Gastroesophageal sphincter (tissue), 4 donors: Measurements from ENCODE around the gene UXS1. TPM values are rescaled to one million over a fixed set of nuclear protein-coding genes. Genes with fewer than 3 reads are reported as not detected.

Experiments used
- ATAC-seq: fragments of 150-250 bp; one replicate; pipeline ENCODE4 v1.9.1; 2016; ENCODE audit warnings: mild to moderate bottlenecking, moderate library complexity
- H3K27ac ChIP-seq, 4 donors: fragments of 200-600 bp; sonication (generic) in 3 of 4; 1 replicate in 3 of 4; 2 replicates in 1 of 4; pipeline ENCODE4 v1.5.1; 2016 to 2019
- H3K27me3 ChIP-seq: fragments of 200-600 bp; sonication (generic); one replicate; pipeline ENCODE4 v1.5.1; 2019
- H3K36me3 ChIP-seq, 2 donors: fragments of 200-600 bp; sonication (generic); one replicate each; pipeline ENCODE4 v1.5.1; 2019; ENCODE audit warnings: control low read depth in 1 of 2
- H3K4me1 ChIP-seq, 3 donors: fragments of 200-600 bp; sonication (generic); 1 replicate in 2 of 3; 2 replicates in 1 of 3; pipeline ENCODE4 v1.5.1; 2016 to 2019; ENCODE audit warnings: control low read depth in 2 of 3
- H3K4me3 ChIP-seq, 2 donors: fragments of 200-600 bp; sonication (generic); one replicate each; pipeline ENCODE4 v1.5.1; 2019; ENCODE audit warnings: mild to moderate bottlenecking in 1 of 2, moderate library complexity in 1 of 2
- H3K9me3 ChIP-seq, 3 donors: fragments of 200-600 bp; sonication (generic); one replicate each; pipeline ENCODE4 v1.5.1; 2017 to 2019; ENCODE audit warnings: control low read depth in 2 of 3
- CTCF ChIP-seq, 4 experiments: fragments of 200-600 bp in 2 of 4; fragments of 450-650 bp in 2 of 4; sonication (generic) in 1 of 4; IDR thresholded peaks; one replicate each; pipeline ENCODE4 v1.5.1; 2017 to 2019; ENCODE audit warnings: antibody characterized with exemption in 4 of 4, mild to moderate bottlenecking in 2 of 4, moderate library complexity in 2 of 4
- EP300 ChIP-seq: sonication (generic); formaldehyde crosslinking; IDR thresholded peaks from one replicate; pipeline ENCODE4 v1.6.1; 2017; ENCODE audit warnings: antibody characterized with exemption, mild to moderate bottlenecking
- POLR2A ChIP-seq, 2 donors: fragments of 450-650 bp; IDR thresholded peaks; one replicate each; pipeline ENCODE4 v1.6.1; 2017; ENCODE audit warnings: antibody characterized with exemption in 2 of 2, mild to moderate bottlenecking in 2 of 2, moderate library complexity in 1 of 2
- POLR2AphosphoS5 ChIP-seq: sonication (generic); formaldehyde crosslinking; IDR thresholded peaks from one replicate; pipeline ENCODE4 v1.6.1; 2017; ENCODE audit warnings: antibody characterized with exemption
- WGBS, 2 donors: methylation state at CpG; one replicate each; pipeline ENCODE4 v1.1.5; 2018; ENCODE audit warnings: low coverage in 1 of 2; 5-methylcytosine and 5-hydroxymethylcytosine counted together
- total RNA-seq, 4 donors: library from RNA; depleted of rRNA; stranded (reverse); fragments of >200 nt; gene quantifications; one replicate each; pipeline ENCODE4 v1.1.0, GENCODE V29; 2016

UXS1 gene
- total RNA-seq, 4 donors from 2014 or later = 34.7 to 58.9 (median 52.1) TPM

GRCh38 chr2:106160786-106161261, 33.3 kb downstream of the UXS1 start:
- Histone ChIP-seq H3K27ac (peak overlapping the region in 3 of 4 donors; percentile 34 to 50 (median 48)), H3K4me1 (peaks cover 0 to 12% (median 0%) of the 10 kb centered on the region in 3 donors), H3K36me3 (peaks cover 0 to 37% of the 10 kb centered on the region in 2 donors), H3K9me3 (no peaks in the 10 kb centered on the region), H3K4me3 (no peak overlapping the region), H3K27me3 (no peaks in the 10 kb centered on the region)
- WGBS, 2 donors = 73 to 75% methylated on average over 5 to 6 of the region's 6 CpGs
- ATAC-seq = no peak
- no peak for TF ChIP-seq EP300
- TF ChIP-seq CTCF (IDR thresholded peaks at IDR 0.05) = no peak

DNA sequence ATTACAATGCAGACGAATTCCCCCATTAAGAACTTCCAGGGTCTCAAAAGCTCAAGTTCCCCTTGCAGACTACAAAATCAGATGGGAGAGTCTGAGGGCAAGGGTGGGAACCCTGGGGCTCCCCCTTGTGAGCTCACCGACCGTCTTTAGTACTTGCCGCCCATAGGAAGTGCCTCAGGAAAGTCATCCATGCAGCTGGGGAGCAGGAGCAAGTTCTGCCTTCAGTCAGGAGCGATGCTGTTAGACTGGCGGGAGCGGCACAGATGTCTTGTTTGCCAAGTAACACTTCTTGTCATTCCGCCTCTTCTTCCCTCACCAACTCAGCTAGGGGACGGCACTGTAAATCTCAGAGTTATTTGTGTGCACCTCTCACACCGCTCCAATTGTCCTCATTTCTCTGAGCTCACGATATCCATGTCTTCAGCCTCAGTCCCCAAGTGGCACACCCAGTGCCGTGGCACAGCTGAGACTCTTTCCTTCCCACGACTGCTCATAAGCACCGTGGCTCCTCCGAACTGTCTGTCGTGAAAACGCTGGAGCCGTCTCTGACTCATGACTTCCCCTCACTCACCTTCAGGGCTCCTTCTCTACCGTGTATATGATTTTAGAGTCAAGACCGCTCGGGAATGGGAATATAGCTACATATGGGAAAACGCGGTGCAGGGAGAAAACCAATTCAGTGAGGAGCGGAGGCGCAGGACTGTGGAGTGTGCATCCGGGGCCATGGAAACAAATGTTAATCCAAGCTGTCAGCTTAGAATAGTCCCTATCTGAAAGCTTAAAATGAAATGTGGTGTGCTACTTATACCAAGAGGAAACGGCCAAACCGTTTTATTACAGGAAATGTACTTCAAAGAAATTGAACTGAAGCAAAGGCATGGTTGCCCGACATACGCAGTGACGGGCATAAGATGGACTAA, 34.0 kb downstream of the UXS1 start:
- H3K4me3 ChIP-seq = peak overlapping the region in 1 of 2 donors; percentile 11

GRCh38 chr2:106158871-106159270, 35.2 kb downstream of the UXS1 start:
- no peaks in the 10 kb centered on the region for H3K27me3 ChIP-seq
- H3K4me3 ChIP-seq = no peak overlapping the region
- H3K27ac ChIP-seq = no peak overlapping the region
- H3K36me3 ChIP-seq = peaks cover 0 to 54% of the 10 kb centered on the region in 2 donors
- H3K9me3 ChIP-seq = peaks cover 0 to 9% (median 0%) of the 10 kb centered on the region in 3 donors
- TF ChIP-seq EP300 (no peak), POLR2AphosphoS5 (no peak), CTCF (IDR thresholded peaks at IDR 0.05) (no peak), POLR2A (IDR thresholded peaks at IDR 0.05) (no peak)
- 51 to 70% methylated on average over 5 to 8 of the region's 10 CpGs for WGBS, 2 donors
- no peak for ATAC-seq
- peaks cover 0 to 12% (median 0%) of the 10 kb centered on the region in 3 donors for H3K4me1 ChIP-seq

More for the DNA sequence above, 34.0 kb downstream of the UXS1 start:
- H3K36me3 ChIP-seq = peaks cover 0 to 43% of the 10 kb centered on the region in 2 donors
- H3K27me3 ChIP-seq = no peaks in the 10 kb centered on the region
- TF ChIP-seq POLR2AphosphoS5 = no peak
- TF ChIP-seq POLR2A (IDR thresholded peaks at IDR 0.05) = no peak
- TF ChIP-seq EP300 = no peak
- TF ChIP-seq CTCF (IDR thresholded peaks at IDR 0.05) = no peak
- WGBS, 2 donors = 66 to 90% methylated on average over 6 to 20 of the region's 31 CpGs
- ATAC-seq = no peak
- H3K4me1 ChIP-seq = peaks cover 0 to 12% (median 0%) of the 10 kb centered on the region in 3 donors
- H3K27ac ChIP-seq = peak overlapping the region in 1 of 4 donors; percentile 50
- H3K9me3 ChIP-seq = no peaks in the 10 kb centered on the region

- no peak overlapping the region for H3K4me3 ChIP-seq
- peaks cover 0 to 58% of the 10 kb centered on the region in 2 donors for H3K36me3 ChIP-seq
- no peak for ATAC-seq
- no peak overlapping the region for H3K27ac ChIP-seq
- peaks cover 0 to 12% (median 0%) of the 10 kb centered on the region in 3 donors for H3K4me1 ChIP-seq
- 87 to 100% methylated on average over 1 to 3 of the region's 4 CpGs for WGBS, 2 donors
- H3K27me3 ChIP-seq = no peaks in the 10 kb centered on the region
- no peak for TF ChIP-seq POLR2AphosphoS5
- TF ChIP-seq POLR2A (IDR thresholded peaks at IDR 0.05) = no peak
- TF ChIP-seq CTCF (IDR thresholded peaks at IDR 0.05) = no peak
- no peak for TF ChIP-seq EP300
- peaks cover 0 to 16% (median 0%) of the 10 kb centered on the region in 3 donors for H3K9me3 ChIP-seq
Observed at GRCh38 chr2:106158131-106158530, 36.0 kb downstream of the UXS1 start.
